Measurements from ENCODE around the gene KLHL30. TPM values are rescaled to one million over a fixed set of nuclear protein-coding genes. Genes with fewer than 3 reads are reported as not detected.

KLHL30 gene
- polyA plus RNA-seq, 1 donor (not counting 4 experiments of a cell fraction or from before 2014, with no cell fraction given) = not detected

- H3K4me1 ChIP-seq (ENCODE audit: control insufficient read depth, extremely low read depth, insufficient read depth, low read length) = no peaks in the 10 kb centered on the region
- H3K4me2 ChIP-seq (ENCODE audit: control insufficient read depth, extremely low read depth, insufficient read depth, low read depth, low read length) = peak overlapping the region; percentile 27
- no peak overlapping the region for H3K9ac ChIP-seq (ENCODE audit: control insufficient read depth, extremely low read depth, insufficient read depth, low read length)
- DNase-seq (ENCODE audit: low read depth, low spot score) = no peak
- H2AFZ ChIP-seq (ENCODE audit: control insufficient read depth, low read length) = no peak overlapping the region
- peaks cover 5% of the 10 kb centered on the region for H3K27me3 ChIP-seq (ENCODE audit: control insufficient read depth, extremely low read depth, insufficient read depth, low read length)
- no peak overlapping the region for H3K4me3 ChIP-seq (ENCODE audit: control insufficient read depth in 2 of 3, extremely low read depth in 1 of 3, insufficient read depth in 2 of 3, low read depth in 1 of 3, low read length in 3 of 3)
- dilution Hi-C loops (cut with MboI; ENCODE audit: extremely low pct_ligation_motif_present, low sequenced_read_pairs) = no loop called here
- no peaks in the 10 kb centered on the region for H3K79me2 ChIP-seq (ENCODE audit: control insufficient read depth, insufficient read depth, low read length)
- no peak for TF ChIP-seq CTCF (optimal IDR thresholded peaks at IDR 0.05 in 1 of 3, IDR thresholded peaks at IDR 0.05 in 1 of 3, conservative IDR thresholded peaks at IDR 0.05 in 1 of 3; ENCODE audit: extremely low read depth in 1 of 3, insufficient read depth in 2 of 3, low read length in 3 of 3)
- no peak for TF ChIP-seq EZH2 (IDR thresholded peaks at IDR 0.05; ENCODE audit: low read length)
- no peak overlapping the region for H3K27ac ChIP-seq (ENCODE audit: control insufficient read depth, insufficient read depth, low read length)
- H3K9me3 ChIP-seq (ENCODE audit: control insufficient read depth, low read depth, low read length) = no peaks in the 10 kb centered on the region
- no peaks in the 10 kb centered on the region for H4K20me1 ChIP-seq (ENCODE audit: control insufficient read depth, extremely low read depth, insufficient read depth, low read length)
- no peak for FAIRE-seq
- no peaks in the 10 kb centered on the region for H3K9me1 ChIP-seq (ENCODE audit: control insufficient read depth, extremely low read depth, insufficient read depth, low read length)
- no peaks in the 10 kb centered on the region for H3K36me3 ChIP-seq (ENCODE audit: control insufficient read depth in 2 of 2, extremely low read depth in 1 of 2, insufficient read depth in 2 of 2, low read length in 2 of 2)
These were observed 9.9 kb upstream of the KLHL30 start for GRCh38 chr2:238128534-238129001.

GRCh38 chr2:238129166-238130010 lies 9.1 kb upstream of the KLHL30 start:
- no peak overlapping the region for H2AFZ ChIP-seq (ENCODE audit: control insufficient read depth, low read length)
- TF ChIP-seq EZH2 (IDR thresholded peaks at IDR 0.05; ENCODE audit: low read length) (no peak), CTCF (optimal IDR thresholded peaks at IDR 0.05 in 1 of 3, IDR thresholded peaks at IDR 0.05 in 1 of 3, conservative IDR thresholded peaks at IDR 0.05 in 1 of 3; ENCODE audit: extremely low read depth in 1 of 3, insufficient read depth in 2 of 3, low read length in 3 of 3) (no peak)
- H3K27me3 ChIP-seq (ENCODE audit: control insufficient read depth, extremely low read depth, insufficient read depth, low read length) = peaks cover 5% of the 10 kb centered on the region
- no peaks in the 10 kb centered on the region for H4K20me1 ChIP-seq (ENCODE audit: control insufficient read depth, extremely low read depth, insufficient read depth, low read length)
- H3K9me3 ChIP-seq (ENCODE audit: control insufficient read depth, low read depth, low read length) = no peaks in the 10 kb centered on the region
- no peaks in the 10 kb centered on the region for H3K79me2 ChIP-seq (ENCODE audit: control insufficient read depth, insufficient read depth, low read length)
- peak overlapping the region; percentile 16 for H3K4me2 ChIP-seq (ENCODE audit: control insufficient read depth, extremely low read depth, insufficient read depth, low read depth, low read length)
- no peak overlapping the region for H3K9ac ChIP-seq (ENCODE audit: control insufficient read depth, extremely low read depth, insufficient read depth, low read length)
- FAIRE-seq (no peak), DNase-seq (ENCODE audit: low read depth, low spot score) (no peak)
- dilution Hi-C loops (cut with MboI; ENCODE audit: extremely low pct_ligation_motif_present, low sequenced_read_pairs) = no loop called here
- H3K9me1 ChIP-seq (ENCODE audit: control insufficient read depth, extremely low read depth, insufficient read depth, low read length) = no peaks in the 10 kb centered on the region
- no peaks in the 10 kb centered on the region for H3K4me1 ChIP-seq (ENCODE audit: control insufficient read depth, extremely low read depth, insufficient read depth, low read length)
- H3K4me3 ChIP-seq (ENCODE audit: control insufficient read depth in 2 of 3, extremely low read depth in 1 of 3, insufficient read depth in 2 of 3, low read depth in 1 of 3, low read length in 3 of 3) = no peak overlapping the region
- no peaks in the 10 kb centered on the region for H3K36me3 ChIP-seq (ENCODE audit: control insufficient read depth in 2 of 2, extremely low read depth in 1 of 2, insufficient read depth in 2 of 2, low read length in 2 of 2)
- H3K27ac ChIP-seq (ENCODE audit: control insufficient read depth, insufficient read depth, low read length) = no peak overlapping the region
